H9 (cell line): ENCODE measurements around the gene SLC5A1. TPM values are rescaled to one million over a fixed set of nuclear protein-coding genes. Genes with fewer than 3 reads are reported as not detected.

Experiments
- DNase-seq: peaks from one replicate; pipeline ENCODE4 v3.0.0-alpha.2; 2017
- H2AFZ ChIP-seq: one replicate; pipeline ENCODE4 v1.6.1; 2013; ENCODE audit warnings: mild to moderate bottlenecking, low read length, control low read depth, moderate library complexity
- H2AK5ac ChIP-seq: 2 replicates; pipeline ENCODE4 v1.6.1; 2013; ENCODE audit warnings: low read length, control low read depth, mixed read lengths; ENCODE audit not compliant: insufficient read length
- H2BK120ac ChIP-seq: one replicate; pipeline ENCODE4 v1.6.1; 2013; ENCODE audit warnings: low read depth, mild to moderate bottlenecking, low read length, control low read depth, inconsistent platforms; ENCODE audit not compliant: poor library complexity, severe bottlenecking
- H2BK12ac ChIP-seq: 2 replicates; pipeline ENCODE4 v1.6.1; 2013; ENCODE audit warnings: low read length, control low read depth, mixed read lengths, low read depth; ENCODE audit not compliant: insufficient read length
- H2BK15ac ChIP-seq: 2 replicates; pipeline ENCODE4 v1.6.1; 2013; ENCODE audit warnings: low read depth, low read length, control low read depth
- H2BK20ac ChIP-seq: one replicate; pipeline ENCODE4 v1.6.1; 2013; ENCODE audit warnings: low read depth, mild to moderate bottlenecking, low read length, control low read depth, inconsistent platforms; ENCODE audit not compliant: poor library complexity, severe bottlenecking
- H2BK5ac ChIP-seq: 2 replicates; pipeline ENCODE4 v1.6.1; 2013; ENCODE audit warnings: low read length, control low read depth, mixed read lengths; ENCODE audit not compliant: insufficient read length
- H3K14ac ChIP-seq: 2 replicates; pipeline ENCODE4 v1.6.1; 2013; ENCODE audit warnings: low read length, control low read depth; ENCODE audit not compliant: insufficient read depth
- H3K18ac ChIP-seq: 2 replicates; pipeline ENCODE4 v1.6.1; 2013; ENCODE audit warnings: low read depth, mild to moderate bottlenecking, mixed read lengths, low read length, control low read depth; ENCODE audit not compliant: insufficient read length
- H3K23ac ChIP-seq: 2 replicates; pipeline ENCODE4 v1.6.1; 2013; ENCODE audit warnings: low read length, control low read depth, mixed read lengths, low read depth; ENCODE audit not compliant: insufficient read length
- H3K23me2 ChIP-seq: 2 replicates; pipeline ENCODE4 v1.6.1; 2013; ENCODE audit warnings: low read depth, mild to moderate bottlenecking, mixed read lengths, low read length, control low read depth; ENCODE audit not compliant: insufficient read length, poor library complexity, severe bottlenecking
- H3K27ac ChIP-seq: 2 replicates; pipeline ENCODE4 v1.5.1; 2013; ENCODE audit warnings: low read length, control low read depth, mixed read lengths, low read depth; ENCODE audit not compliant: insufficient read length
- H3K27me3 ChIP-seq: 2 replicates; pipeline ENCODE4 v1.6.1; 2013; ENCODE audit warnings: low read length, control low read depth, inconsistent platforms; ENCODE audit not compliant: insufficient read depth
- H3K4ac ChIP-seq: 2 replicates; pipeline ENCODE4 v1.6.1; 2013; ENCODE audit warnings: low read depth, mild to moderate bottlenecking, control low read depth, inconsistent platforms, low read length, moderate library complexity
- H3K4me1 ChIP-seq: 2 replicates; pipeline ENCODE4 v1.6.1; 2013; ENCODE audit warnings: low read length, control low read depth, inconsistent platforms; ENCODE audit not compliant: insufficient read depth
- H3K4me2 ChIP-seq: 2 replicates; pipeline ENCODE4 v1.6.1; 2013; ENCODE audit warnings: low read length, control low read depth, mixed read lengths; ENCODE audit not compliant: insufficient read length, insufficient read depth
- H3K56ac ChIP-seq: 2 replicates; pipeline ENCODE4 v1.6.1; 2013; ENCODE audit warnings: low read depth, mild to moderate bottlenecking, mixed read lengths, low read length, control low read depth; ENCODE audit not compliant: insufficient read length
- H3K79me1 ChIP-seq: 2 replicates; pipeline ENCODE4 v1.6.1; 2013; ENCODE audit warnings: low read depth, mild to moderate bottlenecking, moderate library complexity, low read length, control low read depth, inconsistent platforms; ENCODE audit not compliant: insufficient read depth, poor library complexity, severe bottlenecking
- H3K79me2 ChIP-seq: 2 replicates; pipeline ENCODE4 v1.6.1; 2013; ENCODE audit warnings: low read length, control low read depth, inconsistent platforms; ENCODE audit not compliant: insufficient read depth
- H3K9ac ChIP-seq: 2 replicates; pipeline ENCODE4 v1.6.1; 2013; ENCODE audit warnings: low read length, control low read depth, mixed read lengths; ENCODE audit not compliant: insufficient read length; ENCODE audit errors: extremely low read depth
- H3K9me3 ChIP-seq: one replicate; pipeline ENCODE4 v1.6.1; 2013; ENCODE audit warnings: low read depth, low read length, inconsistent platforms; ENCODE audit not compliant: control insufficient read depth
- H3T11ph ChIP-seq: one replicate; pipeline ENCODE4 v1.6.1; 2013; ENCODE audit warnings: mild to moderate bottlenecking, low read length, control low read depth, inconsistent platforms
- H4K20me1 ChIP-seq: one replicate; pipeline ENCODE4 v1.6.1; 2013; ENCODE audit not compliant: control insufficient read depth, insufficient read length, insufficient read depth
- H4K5ac ChIP-seq: 2 replicates; pipeline ENCODE4 v1.6.1; 2013; ENCODE audit warnings: low read depth, mild to moderate bottlenecking, mixed read lengths, low read length, control low read depth; ENCODE audit not compliant: insufficient read length
- H4K8ac ChIP-seq: replicated peaks from 2 replicates; pipeline ENCODE4 v1.6.1; 2013; ENCODE audit warnings: low read length, control low read depth, mixed read lengths, low read depth; ENCODE audit not compliant: insufficient read length
- H4K91ac ChIP-seq: 2 replicates; pipeline ENCODE4 v1.6.1; 2013; ENCODE audit warnings: low read depth, mild to moderate bottlenecking, moderate library complexity, mixed read lengths, low read length, control low read depth; ENCODE audit not compliant: insufficient read length
- H3K27ac Mint-ChIP-seq, 3 experiments: 2 replicates in 2 of 3; 3 replicates in 1 of 3; pipeline ENCODE4 v1.8.0; 2020 to 2021; ENCODE audit warnings: mixed read lengths in 3 of 3, mild to moderate bottlenecking in 1 of 3, moderate library complexity in 1 of 3
- H3K27me3 Mint-ChIP-seq: 2 replicates; pipeline ENCODE4 v1.8.0; 2021; ENCODE audit warnings: low read depth, mild to moderate bottlenecking, moderate library complexity, mixed read lengths
- H3K36me3 Mint-ChIP-seq, 3 experiments: 2 replicates in 2 of 3; 3 replicates in 1 of 3; pipeline ENCODE4 v1.8.0; 2020 to 2021; ENCODE audit warnings: low read depth in 3 of 3, mixed read lengths in 3 of 3; ENCODE audit not compliant: insufficient read depth in 1 of 3
- H3K4me1 Mint-ChIP-seq, 2 experiments: 2 replicates each; pipeline ENCODE4 v1.8.0; 2020; ENCODE audit warnings: mixed read lengths in 2 of 2
- H3K4me3 Mint-ChIP-seq, 2 experiments: 2 replicates in 1 of 2; 3 replicates in 1 of 2; pipeline ENCODE4 v1.8.0; 2020 to 2021; ENCODE audit warnings: mild to moderate bottlenecking in 2 of 2, mixed read lengths in 2 of 2, moderate library complexity in 1 of 2
- H3K9me3 Mint-ChIP-seq, 2 experiments: 2 replicates in 1 of 2; 3 replicates in 1 of 2; pipeline ENCODE4 v1.8.0; 2020; ENCODE audit warnings: mild to moderate bottlenecking in 2 of 2, mixed read lengths in 2 of 2, moderate library complexity in 1 of 2
- CTCF ChIP-seq: fragments of 200-600 bp; sonication (generic); conservative IDR thresholded peaks from 3 replicates; pipeline ENCODE4 v1.8.0; 2021; ENCODE audit warnings: antibody characterized with exemption, mild to moderate bottlenecking
- WGBS: extraction: QIAGEN DNeasy Blood & Tissue Kit; methylation state at CpG from one replicate; pipeline ENCODE4 v1.1.7; 2013; ENCODE audit warnings: missing lambda C conversion rate, low lambda C conversion rate, mixed read lengths; ENCODE audit not compliant: insufficient read length; ENCODE audit errors: extremely low coverage; 5-methylcytosine and 5-hydroxymethylcytosine counted together
- total RNA-seq: library from RNA; stranded (reverse); gene quantifications from 2 replicates; pipeline ENCODE4 v1.2.1, GENCODE V29; 2021

Gene SLC5A1
- total RNA-seq, 1 experiment from 2014 or later = not detected

GRCh38 chr22:32052936-32053791, 10.1 kb downstream of the SLC5A1 start:
- Histone ChIP-seq H3K9me3 (no peaks in the 10 kb centered on the region), H3K79me2 (no peaks in the 10 kb centered on the region), H2BK12ac (no peak overlapping the region), H3K23me2 (no peaks in the 10 kb centered on the region), H4K8ac (no peak overlapping the region), H3K23ac (no peak overlapping the region), H2AFZ (no peak overlapping the region), H3K27ac (no peak overlapping the region), H3K14ac (no peak overlapping the region), H2BK20ac (no peak overlapping the region), H3K4ac (no peak overlapping the region), H3K9ac (no peak overlapping the region), H2BK120ac (no peak overlapping the region), H2AK5ac (no peak overlapping the region), H3K18ac (no peak overlapping the region), H4K91ac (no peak overlapping the region), H3K4me2 (no peak overlapping the region), H3T11ph (no peak overlapping the region), H3K4me1 (no peaks in the 10 kb centered on the region), H2BK15ac (no peak overlapping the region), H3K27me3 (no peaks in the 10 kb centered on the region), H4K5ac (no peak overlapping the region), H2BK5ac (no peak overlapping the region), H3K79me1 (no peaks in the 10 kb centered on the region), H4K20me1 (no peaks in the 10 kb centered on the region), H3K56ac (no peak overlapping the region)
- H3K9me3 Mint-ChIP-seq = no peaks in the 10 kb centered on the region
- peaks cover 11 to 16% of the 10 kb centered on the region in 2 experiments; a peak in 3 of 4 replicates for H3K4me1 Mint-ChIP-seq
- no CpG with 5 or more reads among the region's 5 CpGs for WGBS
- no peak overlapping the region for H3K4me3 Mint-ChIP-seq
- no peak for TF ChIP-seq CTCF
- DNase-seq = no peak
- no peak overlapping the region for H3K27ac Mint-ChIP-seq
- peaks cover 56% of the 10 kb centered on the region for H3K27me3 Mint-ChIP-seq
- H3K36me3 Mint-ChIP-seq = no peaks in the 10 kb centered on the region; a peak in 1 of 7 replicates
